CD14-positive monocyte (primary cell): ENCODE measurements around the gene TNFRSF18. TPM values are rescaled to one million over a fixed set of nuclear protein-coding genes. Genes with fewer than 3 reads are reported as not detected.

ENCODE experiments used
- DNase-seq, 3 donors: peaks; one replicate each; pipeline ENCODE4 v3.0.0-alpha.2; 2011 to 2022
- H2AFZ ChIP-seq: 2 replicates; pipeline ENCODE4 v1.6.0; 2012; ENCODE audit warnings: mild to moderate bottlenecking, low read depth, low read length, inconsistent platforms; ENCODE audit not compliant: insufficient read depth, poor library complexity, severe bottlenecking
- H3K27ac ChIP-seq, 2 donors: 1 replicate in 1 of 2; 2 replicates in 1 of 2; pipeline ENCODE4 v1.5.1; 2012 to 2013; ENCODE audit warnings: low read length in 2 of 2, control low read depth in 1 of 2, inconsistent platforms in 1 of 2, low read depth in 1 of 2, mild to moderate bottlenecking in 1 of 2
- H3K27me3 ChIP-seq, 2 donors: one replicate each; pipeline versions ENCODE4 v1.6.0 to v1.6.1; 2011 to 2013; ENCODE audit warnings: low read length in 2 of 2; ENCODE audit not compliant: control insufficient read depth in 2 of 2, insufficient read depth in 2 of 2
- H3K36me3 ChIP-seq, 2 donors: replicated peaks in 1 of 2; 1 replicate in 1 of 2; 2 replicates in 1 of 2; pipeline versions ENCODE4 v1.5.1 to v1.6.1; 2012 to 2013; ENCODE audit warnings: low read length in 2 of 2, control low read depth in 1 of 2, inconsistent platforms in 1 of 2, mild to moderate bottlenecking in 1 of 2; ENCODE audit not compliant: insufficient read depth in 2 of 2, control insufficient read depth in 1 of 2
- H3K4me1 ChIP-seq, 2 donors: 1 replicate in 1 of 2; 2 replicates in 1 of 2; pipeline versions ENCODE4 v1.5.1 to v1.6.1; 2012 to 2013; ENCODE audit warnings: low read length in 2 of 2, control low read depth in 1 of 2, inconsistent platforms in 1 of 2, mild to moderate bottlenecking in 1 of 2, moderate library complexity in 1 of 2; ENCODE audit not compliant: insufficient read depth in 2 of 2, control insufficient read depth in 1 of 2
- H3K4me2 ChIP-seq: replicated peaks from 2 replicates; pipeline ENCODE3; 2012; ENCODE audit warnings: low read length, moderate library complexity, mild to moderate bottlenecking; ENCODE audit not compliant: poor library complexity, severe bottlenecking; ENCODE audit errors: extremely low read depth
- H3K4me3 ChIP-seq, 3 experiments: fragments of 200-600 bp in 1 of 3; sonication (generic) in 1 of 3; replicated peaks in 1 of 3; 1 replicate in 2 of 3; 2 replicates in 1 of 3; pipeline ENCODE4 v1.5.1; 2011 to 2013; ENCODE audit warnings: low read length in 3 of 3, mild to moderate bottlenecking in 3 of 3, control low read depth in 2 of 3, low read depth in 2 of 3, inconsistent platforms in 1 of 3, moderate library complexity in 1 of 3
- H3K79me2 ChIP-seq: 2 replicates; pipeline ENCODE4 v1.6.0; 2012; ENCODE audit warnings: mild to moderate bottlenecking, control low read depth, inconsistent platforms, low read length, moderate library complexity; ENCODE audit not compliant: insufficient read depth
- H3K9ac ChIP-seq: 2 replicates; pipeline ENCODE4 v1.6.0; 2017; ENCODE audit warnings: low read length, mild to moderate bottlenecking; ENCODE audit not compliant: insufficient read depth, poor library complexity, severe bottlenecking
- H3K9me3 ChIP-seq, 2 donors: replicated peaks in 1 of 2; 1 replicate in 1 of 2; 2 replicates in 1 of 2; pipeline versions ENCODE4 v1.5.1 to v1.6.1; 2012 to 2013; ENCODE audit warnings: low read length in 2 of 2, control low read depth in 1 of 2; ENCODE audit not compliant: control insufficient read depth in 1 of 2, insufficient read depth in 1 of 2
- H4K20me1 ChIP-seq: 2 replicates; pipeline ENCODE4 v1.6.0; 2012; ENCODE audit warnings: mild to moderate bottlenecking, low read length, control low read depth, moderate library complexity; ENCODE audit not compliant: insufficient read depth
- H3K27ac Mint-ChIP-seq, 7 donors: one replicate each; pipeline ENCODE4 v1.8.0; 2020; ENCODE audit warnings: mild to moderate bottlenecking in 7 of 7, mixed read lengths in 7 of 7, moderate library complexity in 6 of 7, inconsistent platforms in 2 of 7
- H3K27me3 Mint-ChIP-seq, 3 donors: one replicate each; pipeline ENCODE4 v1.8.0; 2021 to 2022; ENCODE audit warnings: low read depth in 3 of 3, mild to moderate bottlenecking in 3 of 3, mixed read lengths in 3 of 3, moderate library complexity in 3 of 3, inconsistent platforms in 1 of 3
- H3K36me3 Mint-ChIP-seq, 2 donors: one replicate each; pipeline ENCODE4 v1.8.0; 2020; ENCODE audit warnings: mixed read lengths in 2 of 2, inconsistent platforms in 1 of 2, mild to moderate bottlenecking in 1 of 2
- H3K4me1 Mint-ChIP-seq: one replicate; pipeline ENCODE4 v1.8.0; 2020; ENCODE audit warnings: mild to moderate bottlenecking, mixed read lengths
- H3K4me3 Mint-ChIP-seq, 2 donors: one replicate each; pipeline ENCODE4 v1.8.0; 2020; ENCODE audit warnings: mild to moderate bottlenecking in 2 of 2, mixed read lengths in 2 of 2, moderate library complexity in 1 of 2
- H3K9me3 Mint-ChIP-seq, 7 donors: one replicate each; pipeline ENCODE4 v1.8.0; 2020 to 2022; ENCODE audit warnings: mixed read lengths in 7 of 7, mild to moderate bottlenecking in 6 of 7, moderate library complexity in 6 of 7, inconsistent platforms in 2 of 7
- WGBS: methylation state at CpG from one replicate; pipeline ENCODE4 v1.1.5; 2013; ENCODE audit warnings: missing lambda C conversion rate; ENCODE audit not compliant: insufficient coverage; 5-methylcytosine and 5-hydroxymethylcytosine counted together
- intact Hi-C, 2 donors: fragments of 100-400 bp; cut with micrococcal nuclease; formaldehyde crosslinking; loops; one replicate each; pipeline versions ENCODE4 v1.15.0 to v1.15.1; 2023
- polyA plus RNA-seq, 3 donors: library from polyadenylated mRNA; depleted of rRNA in 1 of 3; unstranded in 2 of 3; stranded (reverse) in 1 of 3; fragments of 300-500 nt in 2 of 3; fragments of >200 nt in 1 of 3; fragmentation: Illumina TruSeq in 2 of 3; gene quantifications; 1 replicate in 2 of 3; 2 replicates in 1 of 3; pipeline ENCODE4 v1.2.3, GENCODE V29; 2012 to 2021
- TF ChIP-seq, protein P1 (sequence below): fragments of 200-600 bp; IDR thresholded peaks from one replicate; pipeline ENCODE4 v1.8.0; 2022; ENCODE audit warnings: antibody characterized with exemption, mild to moderate bottlenecking

The TNFRSF18 gene
- polyA plus RNA-seq, 3 donors = not detected

- no peak overlapping the region for H3K4me3 ChIP-seq
- H3K27ac ChIP-seq = no peak overlapping the region
- no peaks in the 10 kb centered on the region for H3K4me1 Mint-ChIP-seq
- 96% methylated on average over 28 of the region's 32 CpGs for WGBS
- H2AFZ ChIP-seq = no peak overlapping the region
- intact Hi-C loops = no loop called here
- no peak overlapping the region for H3K9ac ChIP-seq
- peaks cover 0 to 20% of the 10 kb centered on the region in 2 donors for H3K27me3 ChIP-seq
- H3K4me1 ChIP-seq = peaks cover 0 to 2% of the 10 kb centered on the region in 2 donors
- H3K27ac Mint-ChIP-seq = no peak overlapping the region
- no peaks in the 10 kb centered on the region for H3K36me3 Mint-ChIP-seq
- H3K9me3 ChIP-seq = peaks cover 0 to 6% of the 10 kb centered on the region in 2 donors
- no peak overlapping the region for H3K4me2 ChIP-seq
- no peak for DNase-seq
- peaks cover 18 to 43% (median 19%) of the 10 kb centered on the region in 3 donors for H3K27me3 Mint-ChIP-seq
- no peak overlapping the region for H3K4me3 Mint-ChIP-seq
- H3K36me3 ChIP-seq = no peaks in the 10 kb centered on the region
- H4K20me1 ChIP-seq = no peaks in the 10 kb centered on the region
- H3K9me3 Mint-ChIP-seq = peaks cover 4 to 14% (median 7%) of the 10 kb centered on the region in 7 donors
- TF ChIP-seq, protein P1, sequence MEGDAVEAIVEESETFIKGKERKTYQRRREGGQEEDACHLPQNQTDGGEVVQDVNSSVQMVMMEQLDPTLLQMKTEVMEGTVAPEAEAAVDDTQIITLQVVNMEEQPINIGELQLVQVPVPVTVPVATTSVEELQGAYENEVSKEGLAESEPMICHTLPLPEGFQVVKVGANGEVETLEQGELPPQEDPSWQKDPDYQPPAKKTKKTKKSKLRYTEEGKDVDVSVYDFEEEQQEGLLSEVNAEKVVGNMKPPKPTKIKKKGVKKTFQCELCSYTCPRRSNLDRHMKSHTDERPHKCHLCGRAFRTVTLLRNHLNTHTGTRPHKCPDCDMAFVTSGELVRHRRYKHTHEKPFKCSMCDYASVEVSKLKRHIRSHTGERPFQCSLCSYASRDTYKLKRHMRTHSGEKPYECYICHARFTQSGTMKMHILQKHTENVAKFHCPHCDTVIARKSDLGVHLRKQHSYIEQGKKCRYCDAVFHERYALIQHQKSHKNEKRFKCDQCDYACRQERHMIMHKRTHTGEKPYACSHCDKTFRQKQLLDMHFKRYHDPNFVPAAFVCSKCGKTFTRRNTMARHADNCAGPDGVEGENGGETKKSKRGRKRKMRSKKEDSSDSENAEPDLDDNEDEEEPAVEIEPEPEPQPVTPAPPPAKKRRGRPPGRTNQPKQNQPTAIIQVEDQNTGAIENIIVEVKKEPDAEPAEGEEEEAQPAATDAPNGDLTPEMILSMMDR = no peak
- no peaks in the 10 kb centered on the region for H3K79me2 ChIP-seq
Observed at GRCh38 chr1:1178794-1179331, 27.5 kb downstream of the TNFRSF18 start.

DNA sequence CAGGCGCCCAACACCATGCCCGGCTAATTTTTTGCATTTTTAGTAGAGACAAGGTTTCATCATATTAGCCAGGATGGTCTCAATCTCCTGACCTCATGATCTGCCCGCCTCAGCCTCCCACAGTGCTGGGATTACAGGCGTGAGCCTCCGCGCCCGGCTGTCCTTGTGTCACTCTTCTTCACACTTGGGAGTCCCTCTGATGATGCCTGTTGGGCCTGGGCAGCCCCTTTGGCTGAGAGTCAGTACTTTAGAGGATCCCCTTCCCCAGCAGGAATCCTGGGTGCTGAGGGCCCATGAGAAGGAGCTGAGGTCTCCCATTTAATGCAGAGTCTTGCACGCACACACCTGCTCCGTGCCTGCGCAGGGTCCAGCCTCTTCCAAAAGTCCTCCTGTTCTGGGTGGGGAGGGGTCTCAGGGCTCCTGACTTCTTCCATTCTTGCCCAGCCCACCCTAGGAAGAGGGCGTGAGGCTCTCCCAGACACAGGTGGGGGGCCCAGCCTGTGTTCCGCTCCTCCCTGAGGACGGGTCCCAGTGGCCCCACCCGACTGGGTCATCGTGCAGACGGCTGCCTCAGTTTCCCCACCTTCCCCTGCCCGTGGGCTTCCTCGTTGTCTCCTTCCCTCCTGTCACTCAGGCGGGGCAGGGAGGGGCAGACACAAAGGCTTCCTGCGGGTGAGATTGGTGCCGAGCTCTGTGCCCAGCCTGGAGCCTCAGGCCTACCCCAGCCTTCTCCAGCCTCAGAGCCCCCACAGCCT lies 28.8 kb downstream of the TNFRSF18 start:
- no peaks in the 10 kb centered on the region for H3K36me3 Mint-ChIP-seq

More for the DNA sequence above, 28.8 kb downstream of the TNFRSF18 start:
- no peak overlapping the region for H3K4me3 ChIP-seq
- no peaks in the 10 kb centered on the region for H3K36me3 ChIP-seq
- Mint-ChIP-seq H3K9me3 (peaks cover 4 to 16% (median 7%) of the 10 kb centered on the region in 7 donors), H3K27ac (no peak overlapping the region), H3K4me3 (no peak overlapping the region), H3K4me1 (no peaks in the 10 kb centered on the region), H3K27me3 (peaks cover 22 to 47% (median 26%) of the 10 kb centered on the region in 3 donors)
- H4K20me1 ChIP-seq = no peaks in the 10 kb centered on the region
- H3K27ac ChIP-seq = no peak overlapping the region
- TF ChIP-seq, protein P1 = no peak
- no peak for DNase-seq
- no peaks in the 10 kb centered on the region for H3K79me2 ChIP-seq
- H3K4me2 ChIP-seq = no peak overlapping the region
- WGBS = 88% methylated on average over 15 of the region's 21 CpGs
- peaks cover 4 to 31% of the 10 kb centered on the region in 2 donors for H3K27me3 ChIP-seq
- intact Hi-C loops = no loop called here
- peaks cover 0 to 6% of the 10 kb centered on the region in 2 donors for H3K9me3 ChIP-seq
- H3K9ac ChIP-seq = no peak overlapping the region
- H3K4me1 ChIP-seq = no peaks in the 10 kb centered on the region
- H2AFZ ChIP-seq = no peak overlapping the region
